ENCODE measurements around the gene DENND5B.

DNA sequence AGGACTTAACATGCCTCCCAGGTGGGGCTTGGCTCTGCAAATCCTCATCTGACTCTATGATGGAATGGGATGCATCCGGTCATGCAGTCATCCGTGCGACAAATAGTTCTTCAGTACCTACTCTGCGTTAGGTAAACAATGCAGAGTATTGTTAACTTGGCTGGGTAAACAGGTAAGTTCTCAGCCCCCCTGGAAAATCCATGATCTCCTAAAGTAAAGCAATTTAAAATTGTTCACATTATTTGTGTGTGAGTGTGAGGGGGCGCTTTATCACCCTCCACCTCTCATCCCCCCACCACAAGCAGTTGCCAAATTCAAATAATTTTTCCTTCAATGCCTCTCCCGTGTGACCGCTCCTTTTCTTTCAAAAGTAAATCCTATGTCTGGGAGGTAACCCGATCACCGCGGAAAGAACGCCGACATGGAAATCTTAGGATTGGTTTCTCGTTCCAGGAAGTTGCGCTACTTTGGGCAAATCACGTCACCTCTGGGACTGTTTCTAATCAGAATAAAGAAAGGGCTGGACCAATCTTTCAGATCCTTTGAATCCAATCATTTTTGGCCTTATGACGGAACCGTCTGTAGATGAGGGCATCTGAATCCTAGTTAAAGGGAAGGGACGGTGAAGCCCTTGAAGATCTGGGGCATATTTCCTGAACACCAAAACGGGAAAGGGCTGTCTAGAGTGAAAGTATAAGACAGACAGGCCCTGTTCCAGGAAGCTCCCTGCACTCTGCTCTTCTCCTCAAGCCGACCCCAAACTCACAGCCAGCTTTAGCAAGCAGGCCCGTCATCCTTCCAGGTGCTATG lies 221.0 kb downstream of the DENND5B start:
- TF ChIP-seq, protein P1, sequence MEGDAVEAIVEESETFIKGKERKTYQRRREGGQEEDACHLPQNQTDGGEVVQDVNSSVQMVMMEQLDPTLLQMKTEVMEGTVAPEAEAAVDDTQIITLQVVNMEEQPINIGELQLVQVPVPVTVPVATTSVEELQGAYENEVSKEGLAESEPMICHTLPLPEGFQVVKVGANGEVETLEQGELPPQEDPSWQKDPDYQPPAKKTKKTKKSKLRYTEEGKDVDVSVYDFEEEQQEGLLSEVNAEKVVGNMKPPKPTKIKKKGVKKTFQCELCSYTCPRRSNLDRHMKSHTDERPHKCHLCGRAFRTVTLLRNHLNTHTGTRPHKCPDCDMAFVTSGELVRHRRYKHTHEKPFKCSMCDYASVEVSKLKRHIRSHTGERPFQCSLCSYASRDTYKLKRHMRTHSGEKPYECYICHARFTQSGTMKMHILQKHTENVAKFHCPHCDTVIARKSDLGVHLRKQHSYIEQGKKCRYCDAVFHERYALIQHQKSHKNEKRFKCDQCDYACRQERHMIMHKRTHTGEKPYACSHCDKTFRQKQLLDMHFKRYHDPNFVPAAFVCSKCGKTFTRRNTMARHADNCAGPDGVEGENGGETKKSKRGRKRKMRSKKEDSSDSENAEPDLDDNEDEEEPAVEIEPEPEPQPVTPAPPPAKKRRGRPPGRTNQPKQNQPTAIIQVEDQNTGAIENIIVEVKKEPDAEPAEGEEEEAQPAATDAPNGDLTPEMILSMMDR (IDR thresholded peaks at IDR 0.05): no peak
- TF ChIP-seq POLR2A (IDR thresholded peaks at IDR 0.05): no peak

All from lower leg skin (tissue), 3 donors.